HCEC 1CT (cell line): ENCODE results near the gene SLC25A28.
"Not testable (repeated sequence)": the region's sequence is repeated elsewhere in the genome, so short reads cannot be mapped to it uniquely, and the experiment has no call there.

Experiments
- DNase-seq: peaks from one replicate; pipeline ENCODE4 v3.0.0-alpha.2; 2017

Gene SLC25A28

DNA sequence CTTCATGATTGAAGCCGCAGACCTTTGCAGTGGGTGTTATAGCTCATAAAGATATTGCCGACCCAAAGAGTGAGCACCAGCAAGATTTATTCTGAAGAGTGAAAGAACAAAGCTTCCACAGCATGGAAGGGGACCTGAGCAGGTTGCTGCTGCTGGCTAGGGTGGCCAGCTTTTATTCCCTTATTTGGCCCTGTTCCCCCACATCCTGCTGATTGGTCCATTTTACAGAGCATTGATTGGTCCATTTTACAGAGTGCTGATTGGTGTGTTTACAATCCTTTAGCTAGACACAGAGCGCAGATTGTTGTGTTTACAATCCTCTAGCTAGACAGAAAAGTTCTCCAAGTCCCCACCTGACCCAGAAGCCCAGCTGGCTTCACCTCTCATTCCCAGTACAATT, 4.9 kb upstream of the SLC25A28 start:
- DNase-seq, result not testable (repeated sequence)

DNA sequence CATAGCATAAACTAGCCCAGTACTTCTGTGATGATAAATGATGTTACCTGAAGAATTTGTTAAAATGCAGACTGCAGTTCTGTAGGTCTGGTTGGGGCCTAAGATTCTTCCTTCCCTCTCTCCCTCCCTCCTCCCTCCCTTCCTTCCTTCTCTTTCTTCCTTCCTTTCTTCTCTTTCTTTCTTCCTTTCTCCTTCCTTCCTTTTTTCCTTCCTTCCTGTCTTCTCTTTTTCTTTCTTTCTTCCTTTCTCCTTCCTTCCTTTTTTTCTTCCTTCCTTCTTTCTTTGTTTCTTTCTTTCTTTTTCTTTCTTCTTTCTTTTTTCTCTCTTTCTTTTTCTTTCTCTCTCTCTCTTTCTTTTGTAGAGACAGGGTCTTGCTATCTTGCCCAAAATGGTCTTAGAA, 3.7 kb upstream of the SLC25A28 start:
- DNase-seq, result no peak

DNA sequence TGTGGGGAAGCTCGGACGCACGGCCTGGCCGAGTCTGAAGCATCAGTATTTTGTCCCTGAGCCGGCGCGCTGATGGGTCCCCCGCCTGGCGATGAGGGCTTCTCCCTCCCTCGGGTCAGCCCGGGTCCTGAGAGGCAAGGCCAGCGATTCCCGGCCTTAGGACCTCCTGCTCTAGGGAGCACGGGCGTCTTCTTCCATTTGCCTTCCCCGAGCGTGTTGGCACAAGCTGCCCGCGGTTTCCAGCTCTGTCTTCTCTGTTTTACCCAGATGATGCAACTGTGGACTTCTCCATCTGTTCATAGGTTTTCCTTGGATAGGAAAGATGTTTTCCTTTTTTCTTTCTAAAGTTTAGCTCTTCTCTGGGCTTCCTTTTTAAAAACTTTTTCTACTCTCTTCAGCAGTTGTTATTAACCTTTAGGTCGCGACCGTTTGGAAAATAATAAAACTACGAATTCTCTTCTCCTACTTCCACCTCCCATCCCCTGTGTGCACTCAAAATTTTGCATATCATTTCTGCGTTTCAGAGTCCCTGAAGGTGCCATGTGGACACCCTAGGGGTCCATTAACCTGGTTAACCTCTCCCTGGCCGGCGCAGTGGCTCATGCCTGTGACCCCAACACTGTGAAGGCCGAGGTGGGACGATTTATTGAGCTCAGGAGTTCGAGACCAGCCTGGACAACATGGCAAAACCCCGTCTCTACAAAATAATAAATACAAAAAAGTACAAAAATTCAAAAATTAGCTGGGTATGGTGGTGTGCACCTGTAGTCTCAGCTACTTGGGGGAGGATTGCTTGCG, 1.4 kb upstream of the SLC25A28 start:
- no peak for DNase-seq

DNA sequence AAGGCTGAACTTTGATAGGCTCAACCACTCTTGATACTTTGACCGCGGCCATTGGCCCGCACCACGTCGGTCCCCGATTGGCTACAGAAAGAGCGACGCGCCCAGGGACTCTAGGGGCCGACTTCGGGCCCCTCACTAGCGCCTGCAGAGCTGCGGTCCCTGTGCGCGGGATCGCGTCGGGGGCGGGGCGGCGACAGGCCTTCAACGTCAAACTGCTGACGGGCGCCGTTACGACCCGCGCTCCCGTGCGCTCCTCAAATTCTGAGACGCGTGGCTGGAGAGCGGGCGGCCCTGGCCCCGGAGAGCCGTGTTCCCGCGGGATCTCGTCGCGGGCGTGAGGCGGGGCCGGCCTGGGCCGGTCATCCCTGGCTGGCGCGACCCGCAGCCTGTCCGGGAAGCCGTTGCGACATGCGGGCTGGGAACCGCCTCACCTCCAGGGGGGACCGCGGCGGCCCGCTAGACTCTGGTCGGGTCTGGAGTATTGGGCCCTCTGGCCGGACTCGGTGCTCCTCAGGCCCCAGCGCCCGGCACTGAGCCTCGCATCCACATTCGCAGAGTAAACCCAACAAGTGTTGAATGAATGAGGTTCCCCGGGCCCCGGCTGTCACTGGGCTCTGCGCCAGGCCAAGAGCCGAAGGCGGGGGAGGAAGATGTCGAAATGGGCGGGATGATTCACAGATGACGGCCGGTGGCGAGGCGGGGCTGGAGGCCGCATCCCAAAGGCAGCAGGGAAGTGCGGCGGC, 643 bp upstream of the SLC25A28 start:
- DNase-seq, result peak; percentile 94

DNA sequence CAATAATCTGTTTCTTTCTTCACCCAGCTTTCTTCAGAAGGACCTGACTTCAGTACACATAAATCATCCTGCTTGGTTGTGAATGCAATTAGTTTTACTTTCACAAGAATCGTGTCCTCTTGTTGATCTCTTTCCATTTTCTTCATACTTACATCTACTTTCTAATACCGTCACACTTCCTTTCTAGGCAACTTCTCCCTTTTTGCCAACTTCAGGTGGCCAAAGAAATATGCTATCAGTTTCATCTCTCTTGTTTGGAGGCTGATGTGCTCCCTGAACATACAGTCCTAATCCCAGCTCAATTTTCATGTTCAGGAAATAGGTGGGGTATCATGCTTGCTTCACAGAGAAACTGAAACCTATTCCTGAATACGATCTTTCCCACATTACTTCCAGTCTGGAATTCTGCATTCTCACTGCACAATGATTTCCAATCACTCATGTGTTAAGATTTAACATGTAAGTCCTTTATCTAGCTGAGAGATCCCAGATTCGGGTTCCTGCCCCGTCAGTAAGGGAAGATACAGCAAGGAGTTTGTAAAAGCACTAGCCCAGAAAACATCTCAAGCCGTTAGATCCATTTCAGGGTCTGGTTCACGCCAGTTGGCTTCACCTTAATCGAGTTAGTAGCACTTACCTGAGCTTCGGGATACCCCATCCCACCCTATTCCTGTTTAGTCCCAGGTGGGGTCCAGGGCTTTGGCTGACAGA, 994 bp downstream of the SLC25A28 start:
- DNase-seq, result peak; percentile 12

DNA sequence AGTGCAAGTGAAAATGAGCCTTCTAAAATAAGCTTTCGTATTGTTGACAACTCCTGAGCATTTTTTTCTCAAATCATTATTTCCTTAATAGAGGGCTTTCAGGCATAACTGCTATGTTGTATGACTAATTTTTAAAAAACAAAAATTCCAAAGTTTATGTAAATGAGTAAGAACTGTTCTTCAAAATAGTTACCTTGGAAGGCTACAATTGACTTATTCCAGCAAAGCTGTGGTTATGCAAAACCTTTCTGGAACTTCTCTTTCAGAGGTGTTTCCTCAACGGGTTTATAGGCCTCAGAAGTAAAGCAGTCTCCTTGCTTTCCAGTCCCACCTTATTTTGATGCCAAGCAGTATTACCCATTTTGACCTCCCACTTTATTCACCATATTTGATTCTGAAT, 2.5 kb downstream of the SLC25A28 start:
- DNase-seq, result no peak

DNA sequence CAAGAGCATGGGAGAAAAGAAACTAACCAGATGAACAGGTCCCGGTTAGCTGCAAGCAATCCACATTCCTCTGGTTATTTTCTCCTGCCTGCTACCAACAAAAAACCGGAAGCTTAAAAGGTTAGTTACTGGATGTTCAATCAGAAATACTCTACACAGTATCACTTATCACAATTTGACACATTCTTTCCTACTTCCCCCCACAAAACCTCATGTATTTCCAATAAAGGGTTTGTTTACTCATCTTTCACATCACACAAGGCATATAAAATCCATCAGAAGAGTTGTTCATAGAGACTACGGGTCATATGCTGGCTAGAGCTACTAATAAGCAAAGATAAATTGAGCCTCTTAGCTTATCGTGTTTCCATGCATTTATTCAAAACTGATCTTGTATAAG, 4.8 kb downstream of the SLC25A28 start:
- no peak for DNase-seq

DNA sequence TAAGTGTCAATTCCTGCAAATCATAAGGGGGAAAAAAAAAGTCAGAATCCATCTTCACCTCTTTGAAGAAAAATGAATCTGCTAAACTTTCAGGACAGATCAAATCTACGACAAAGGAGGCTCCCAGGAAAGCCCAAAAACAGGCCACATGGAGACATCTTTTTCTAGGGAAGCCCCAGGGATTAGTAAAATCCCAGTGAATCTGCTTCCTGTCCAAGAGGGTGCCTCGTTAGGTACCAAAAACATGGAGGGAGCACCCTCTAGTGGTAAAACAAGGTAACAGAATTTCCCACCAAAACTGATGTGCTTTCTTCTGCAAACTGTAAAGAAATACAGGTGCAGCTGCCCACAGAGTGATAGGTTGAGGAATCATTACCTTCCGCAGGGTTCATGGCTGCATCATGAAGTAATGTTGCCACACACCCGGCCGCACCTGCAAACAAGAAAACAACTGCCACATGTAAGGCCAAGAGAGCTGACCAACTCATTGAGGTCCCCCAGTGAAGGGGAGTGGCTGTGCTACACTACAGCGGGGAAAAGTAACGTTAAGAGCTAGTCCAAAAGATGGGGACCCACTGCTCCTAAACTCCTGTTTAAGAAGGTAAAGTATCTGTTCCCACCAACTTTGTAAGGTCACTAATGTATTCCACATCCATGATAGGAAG, 7.9 kb downstream of the SLC25A28 start:
- peak; percentile 66 for DNase-seq

DNA sequence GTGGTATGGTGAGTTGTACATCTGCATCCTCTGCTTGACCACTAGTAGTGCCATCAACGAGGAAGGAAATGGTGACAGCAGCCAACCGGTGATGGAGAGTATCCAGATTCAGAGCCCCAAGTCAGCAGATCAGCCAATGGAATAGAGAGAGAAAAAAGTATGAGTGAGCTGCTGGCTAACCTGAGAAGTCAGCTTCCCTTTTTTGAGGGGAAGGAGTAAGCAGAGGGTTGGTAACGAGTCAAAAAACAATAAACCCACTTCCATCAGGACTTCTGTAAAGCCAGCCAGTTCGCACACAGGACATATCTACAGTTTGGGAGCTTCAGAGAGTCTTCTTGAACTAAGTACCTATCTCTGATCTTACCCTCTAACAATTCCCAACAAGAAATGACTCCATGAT, 8.9 kb downstream of the SLC25A28 start:
- no peak for DNase-seq

DNA sequence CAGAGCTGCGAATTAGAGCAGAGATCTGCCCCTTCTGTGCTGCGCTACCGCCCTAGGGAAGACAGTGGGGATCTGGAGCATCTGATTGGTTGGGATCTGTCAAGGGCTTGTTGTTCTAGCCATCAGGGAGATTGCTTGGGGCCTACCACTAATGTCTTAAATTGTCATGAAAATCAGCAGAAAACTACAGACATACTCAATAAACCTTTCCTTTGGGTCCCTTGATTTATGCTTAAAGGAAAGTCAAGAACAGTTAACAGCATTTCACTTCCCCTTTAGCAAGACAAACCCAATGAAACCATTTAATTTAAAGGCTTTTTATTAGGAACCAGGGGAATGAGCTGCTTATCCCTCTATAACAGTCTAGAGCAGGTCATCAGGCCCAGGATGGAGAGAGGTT, 10.0 kb downstream of the SLC25A28 start:
- no peak for DNase-seq

DNA sequence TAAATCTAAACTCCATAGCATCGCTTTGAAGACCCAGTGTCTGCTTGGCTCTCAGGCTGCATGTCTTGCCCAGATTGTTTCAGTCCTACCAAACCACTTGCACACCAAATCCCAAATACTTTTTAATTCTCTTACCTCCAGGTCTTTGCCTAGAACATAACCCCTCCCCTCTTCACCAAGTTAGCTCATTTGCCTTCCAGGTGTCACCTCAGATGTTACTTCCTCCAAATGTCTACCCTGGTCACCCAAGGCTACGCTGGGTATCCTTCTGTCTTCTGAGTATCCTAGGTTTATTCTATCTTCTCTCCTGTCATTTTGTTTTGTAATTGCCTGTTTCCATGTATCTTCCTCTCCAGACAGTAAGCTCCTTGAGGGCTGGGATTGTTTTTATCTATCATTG, 11.1 kb downstream of the SLC25A28 start:
- DNase-seq, result no peak

DNA sequence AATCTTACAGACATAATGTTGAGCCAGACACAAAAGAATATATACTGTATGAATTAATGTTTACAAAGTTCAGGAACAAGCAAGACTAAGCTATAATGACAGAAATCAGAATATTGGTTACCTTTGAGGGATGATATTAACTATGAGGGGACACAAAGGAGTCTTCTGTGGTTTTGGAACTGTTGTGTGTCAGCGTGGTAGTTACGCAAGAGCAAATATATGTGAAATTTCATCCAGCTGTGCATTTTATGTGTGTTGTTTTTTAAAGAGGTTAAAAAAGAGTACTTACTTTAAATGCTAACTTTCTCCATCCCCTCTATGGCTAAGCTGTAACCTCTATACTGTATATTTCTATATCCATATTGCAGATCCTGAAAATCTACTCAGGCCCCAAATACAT, 14.9 kb downstream of the SLC25A28 start:
- no peak for DNase-seq

DNA sequence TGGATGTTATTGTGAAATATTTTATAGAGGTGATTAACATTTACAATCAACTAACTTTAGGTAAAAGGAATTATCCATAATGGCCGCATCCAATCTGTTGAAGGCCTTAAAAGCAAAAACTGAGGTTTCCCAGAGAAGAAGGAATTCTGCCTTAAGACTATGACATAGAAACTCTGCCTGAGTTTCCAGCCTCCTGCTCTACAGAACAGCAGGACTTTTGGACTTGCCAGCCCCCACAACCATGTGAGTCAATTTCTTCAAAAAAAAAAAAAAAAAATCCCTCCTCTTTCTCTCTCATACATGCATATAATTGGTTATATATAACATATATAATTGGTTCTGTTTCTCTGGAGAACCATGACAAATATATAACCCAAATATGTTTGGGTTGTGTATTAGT, 15.4 kb downstream of the SLC25A28 start:
- no peak for DNase-seq

DNA sequence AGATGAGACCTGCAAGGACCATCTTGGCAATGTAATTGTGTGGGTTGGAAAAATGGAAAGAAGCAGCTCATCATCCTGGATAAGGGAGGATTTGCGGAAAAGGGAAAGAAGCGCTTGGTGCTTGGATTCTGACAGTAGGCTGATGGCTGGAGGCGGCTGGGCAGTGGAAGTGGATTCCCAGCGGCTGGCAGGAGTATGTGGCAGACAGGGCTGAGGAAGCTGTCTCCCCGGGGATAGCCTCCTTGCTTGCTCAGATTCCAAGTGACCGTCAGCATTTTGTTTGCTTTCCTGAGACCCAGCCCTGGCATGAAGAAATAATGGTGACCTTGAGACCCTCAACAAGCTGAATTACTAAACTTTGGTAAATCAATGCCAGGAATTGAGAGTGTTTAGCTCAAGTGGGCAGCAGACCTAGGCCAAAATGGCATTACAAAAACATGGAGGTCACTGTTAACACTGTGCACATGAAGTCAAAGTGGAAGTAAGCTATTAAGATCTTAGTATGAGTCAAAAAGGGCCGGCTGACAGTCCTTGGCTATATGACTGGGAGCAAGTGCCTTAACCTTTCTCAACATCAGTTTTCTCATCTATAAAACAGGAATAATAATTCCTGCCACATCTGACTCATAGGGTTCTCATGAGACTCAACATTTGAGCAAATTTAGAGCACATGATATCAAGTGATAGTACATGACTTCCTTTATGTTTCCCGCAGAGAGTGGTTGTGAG, 21.3 kb downstream of the SLC25A28 start:
- peak; percentile 4 for DNase-seq

DNA sequence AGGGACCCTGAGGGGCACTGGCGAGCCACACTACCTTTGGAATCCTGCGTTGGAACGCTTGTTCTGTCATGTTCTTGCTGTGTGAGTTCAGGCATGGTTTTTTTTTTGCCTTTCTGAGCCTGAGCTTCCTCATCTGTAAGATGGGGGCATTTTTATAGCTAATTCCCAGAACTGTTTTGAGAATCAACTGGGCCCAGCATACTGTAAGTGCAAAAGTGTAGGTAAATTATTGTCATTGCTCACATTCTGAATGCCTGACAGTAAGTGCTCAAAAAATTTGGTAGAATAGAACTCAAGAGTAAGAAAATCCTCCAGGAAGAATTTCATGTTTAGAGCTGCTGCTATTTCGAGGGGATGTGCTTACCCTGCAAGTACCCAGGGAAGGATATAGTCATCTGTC, 22.2 kb downstream of the SLC25A28 start:
- DNase-seq, result no peak

DNA sequence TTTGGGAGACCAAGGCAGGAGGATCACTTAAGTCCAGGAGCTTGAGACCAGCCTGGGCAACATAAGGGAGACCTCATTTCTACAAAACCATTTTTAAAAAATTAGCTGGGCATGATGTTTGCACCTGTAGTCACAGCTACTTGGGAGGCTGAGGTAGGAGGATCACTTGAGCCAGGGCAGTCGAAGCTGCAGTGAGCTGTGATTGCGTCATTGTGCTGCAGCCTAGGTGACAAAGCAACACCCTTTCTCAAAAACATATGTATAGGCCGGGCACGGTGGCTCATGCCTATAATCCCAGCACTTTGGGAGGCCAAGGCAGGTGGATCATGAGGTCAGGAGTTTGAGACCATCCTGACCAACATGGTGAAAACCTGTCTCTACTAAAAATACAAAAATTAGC, 23.5 kb downstream of the SLC25A28 start:
- not testable (repeated sequence) for DNase-seq

DNA sequence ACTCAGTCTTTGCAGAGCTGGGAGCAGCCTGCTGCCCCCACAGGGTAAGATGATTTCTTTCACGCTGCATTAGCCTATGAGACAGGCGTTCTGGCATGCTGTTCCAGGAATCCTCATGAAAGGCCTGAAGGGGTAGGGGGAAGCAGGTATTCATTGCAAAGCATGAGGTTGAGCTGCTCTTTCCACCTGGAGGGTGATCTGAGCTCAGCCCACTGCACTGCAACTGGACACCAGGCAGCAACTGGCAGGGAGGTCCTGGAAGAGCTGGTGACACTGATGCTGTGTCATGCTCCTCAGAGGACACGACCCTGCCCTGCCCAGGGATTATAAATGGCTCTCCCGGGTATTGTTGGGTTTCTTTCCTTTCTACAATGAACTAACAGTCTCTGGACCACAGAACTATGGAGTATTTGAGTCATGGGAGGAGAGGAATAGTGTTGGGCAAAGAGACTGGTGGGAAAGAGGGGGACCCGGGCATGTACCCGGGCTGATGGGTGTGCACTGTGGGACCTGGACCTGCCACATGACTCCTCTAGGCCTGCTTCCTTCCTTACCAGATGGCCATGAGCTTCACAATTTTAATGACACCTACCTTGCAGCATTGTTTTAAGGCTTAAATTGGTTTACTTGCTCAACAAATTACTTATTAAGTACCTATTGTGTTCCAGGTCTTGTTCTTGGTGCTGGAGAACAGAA, 24.3 kb downstream of the SLC25A28 start:
- DNase-seq, result no peak

DNA sequence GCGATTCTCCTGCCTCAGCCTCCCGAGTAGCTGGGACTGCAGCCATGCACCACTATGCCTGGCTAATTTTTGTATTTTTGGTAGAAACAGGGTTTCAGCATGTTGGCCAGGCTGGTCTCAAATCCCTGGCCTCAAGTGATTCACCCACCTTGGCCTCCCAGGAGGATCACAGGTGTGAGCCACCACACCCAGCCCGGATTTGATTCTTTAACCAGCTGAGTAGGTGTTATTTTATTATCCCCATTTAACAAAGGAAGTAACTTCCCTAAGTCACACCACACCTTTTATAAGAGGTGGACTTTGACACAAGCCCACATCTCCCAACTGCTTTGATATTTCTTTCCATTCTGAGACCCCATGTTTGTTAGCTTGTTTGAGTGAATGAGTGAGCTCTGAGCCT, 25.0 kb downstream of the SLC25A28 start:
- no peak for DNase-seq

DNA sequence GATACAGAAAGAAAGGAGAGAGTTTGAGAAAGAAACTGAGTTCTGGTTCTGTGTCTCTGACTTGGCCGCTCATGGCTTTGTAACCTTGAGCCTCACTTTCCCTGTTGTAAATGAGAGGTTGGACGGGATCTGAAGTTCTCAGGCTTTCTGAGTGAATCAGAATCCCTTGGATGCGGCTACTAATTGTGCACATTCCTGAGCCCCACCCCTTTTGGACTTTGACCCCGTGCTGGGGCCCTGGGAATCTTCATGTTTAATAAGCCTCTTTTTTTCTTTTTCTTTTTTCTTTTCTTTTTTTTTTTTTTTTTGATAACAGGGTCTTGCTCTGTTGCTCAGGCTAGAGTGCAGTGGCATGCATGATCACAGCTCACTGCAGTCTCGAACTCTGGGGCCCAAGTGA, 26.9 kb downstream of the SLC25A28 start:
- no peak for DNase-seq

DNA sequence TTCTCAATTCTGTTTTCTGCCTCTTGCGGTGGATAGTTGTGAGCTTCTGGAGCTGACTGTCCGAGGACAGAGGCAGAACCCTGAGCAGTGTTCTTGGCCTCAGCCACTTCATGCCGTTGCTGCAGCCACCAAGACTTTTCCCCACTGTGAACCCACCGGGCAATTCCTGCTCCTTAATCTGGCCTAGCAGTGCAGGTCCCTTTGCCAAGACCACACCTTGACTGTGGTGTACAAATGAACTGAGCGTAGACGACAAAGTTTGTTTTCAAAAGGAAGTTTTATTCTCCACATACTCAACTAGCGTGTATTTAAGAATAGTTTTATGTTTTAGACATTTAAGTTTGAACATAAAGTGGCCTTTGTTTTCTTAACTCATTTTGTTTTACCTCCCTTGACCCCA, 29.4 kb downstream of the SLC25A28 start:
- no peak for DNase-seq

DNA sequence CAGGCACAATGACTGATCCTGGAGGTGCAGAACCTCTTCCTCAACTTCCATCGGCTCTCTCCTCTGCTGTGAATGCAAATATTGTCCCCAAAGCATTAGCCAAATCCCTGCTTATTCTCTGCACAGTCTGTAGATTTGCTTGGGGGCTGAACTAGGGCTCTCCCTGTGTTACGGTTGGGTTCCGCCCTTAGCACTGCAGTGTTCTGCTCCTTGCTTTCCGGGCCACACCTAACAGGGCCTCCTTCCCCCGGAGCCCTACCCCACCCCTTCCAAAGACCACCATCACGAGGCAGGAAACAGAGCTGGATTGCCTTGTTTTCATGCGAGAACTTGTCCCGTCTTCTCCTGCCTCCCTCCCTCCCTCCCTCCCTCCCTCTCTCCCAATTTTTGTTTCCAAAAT, 36.6 kb downstream of the SLC25A28 start:
- no peak for DNase-seq

DNA sequence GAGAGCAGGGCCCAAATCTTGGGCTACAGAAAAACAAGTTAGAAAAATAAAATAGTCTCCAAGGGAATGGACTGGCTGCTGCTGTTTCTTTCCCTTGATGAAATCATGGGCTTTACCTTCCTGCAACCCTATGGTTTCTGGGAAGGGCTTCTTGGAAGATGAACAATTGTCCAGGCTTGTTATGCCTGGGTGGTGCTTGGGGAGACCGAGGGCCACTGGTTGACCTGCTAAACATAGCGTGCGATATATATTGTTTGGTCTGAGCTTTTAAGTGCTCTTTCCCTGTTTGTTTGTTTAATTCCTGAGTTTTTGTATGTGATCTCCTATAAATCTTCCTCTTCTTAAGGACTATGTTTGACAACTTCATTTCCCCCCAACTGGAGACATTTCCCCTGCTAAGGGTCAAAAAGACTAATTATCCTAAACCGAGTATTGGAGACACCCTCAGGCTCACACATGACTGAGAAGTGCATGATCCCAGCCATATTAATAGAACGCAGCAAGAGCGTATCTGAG, 37.9 kb downstream of the SLC25A28 start:
- DNase-seq, result no peak
